HG03460 (cell line): ENCODE data around the gene SLC24A3.

ENCODE experiments used
- ATAC-seq: cut with Tn5 transposase; IDR thresholded peaks from one replicate; pipeline ENCODE4 v1.9.1; 2021; ENCODE audit not compliant: unreplicated experiment

The SLC24A3 gene

DNA sequence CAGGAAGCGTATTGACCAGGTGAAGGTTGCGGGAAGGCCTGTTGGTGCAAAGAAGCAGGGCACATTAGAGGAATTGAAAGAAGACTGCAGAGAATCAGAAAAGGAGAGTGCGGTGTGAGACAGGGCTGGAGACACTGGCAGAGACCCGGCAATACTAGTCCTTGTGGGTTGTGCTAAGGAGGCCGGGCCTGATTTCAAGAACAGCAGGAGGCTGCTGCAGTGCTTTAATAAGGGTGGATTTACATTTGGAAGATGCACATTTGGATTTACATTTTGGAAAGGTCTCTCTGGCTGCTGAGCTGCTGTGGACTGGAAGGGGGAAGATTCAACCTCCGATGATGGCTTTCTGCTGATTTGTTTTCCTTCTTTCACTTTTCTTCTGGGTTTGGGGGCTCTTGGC lies 167.8 kb downstream of the SLC24A3 start:
- no peak for ATAC-seq

DNA sequence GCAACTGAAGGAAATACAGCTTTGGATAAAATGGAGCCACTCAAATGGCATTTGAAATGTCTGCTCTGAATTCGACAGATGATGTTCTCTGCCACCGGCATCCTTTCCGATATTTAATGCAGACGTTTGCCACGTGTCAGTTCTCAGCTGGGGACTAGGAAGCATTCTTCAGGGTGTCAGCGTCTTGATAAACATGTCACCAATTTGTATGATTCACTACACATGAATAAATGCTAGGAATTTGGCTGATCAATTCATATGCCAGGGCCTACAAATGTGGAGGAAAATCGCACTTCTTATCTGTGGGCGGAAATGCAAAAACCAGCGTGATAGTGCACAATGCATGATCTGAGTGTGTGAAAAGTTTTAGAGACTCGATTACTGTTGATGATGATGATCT lies 169.5 kb downstream of the SLC24A3 start:
- no peak for ATAC-seq

- no peak for ATAC-seq
Observed at GRCh38 chr20:19382386-19383340, 170.2 kb downstream of the SLC24A3 start.

DNA sequence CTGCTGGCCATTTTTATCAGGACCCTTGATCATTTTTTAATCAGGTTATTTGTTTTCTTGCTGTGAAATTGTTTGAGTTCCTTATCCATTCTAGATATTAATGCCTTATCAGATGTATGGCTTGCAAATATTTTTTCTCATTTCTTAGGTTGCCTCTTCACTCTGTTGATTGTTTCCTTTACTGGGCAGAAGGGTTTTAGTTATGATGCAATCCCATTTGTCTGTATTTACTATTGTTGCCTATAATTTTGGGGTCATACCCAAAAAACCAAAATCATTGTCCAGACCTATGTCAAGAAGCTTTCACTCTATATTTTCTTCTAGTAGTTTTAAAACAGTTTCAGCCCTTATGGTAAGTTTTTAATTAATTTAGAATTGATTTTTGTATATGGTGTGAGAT lies 172.5 kb downstream of the SLC24A3 start:
- no peak for ATAC-seq

- no peak for ATAC-seq
Observed at GRCh38 chr20:19387251-19387650, 174.8 kb downstream of the SLC24A3 start.

- ATAC-seq, result no peak
Observed at GRCh38 chr20:19392344-19393130, 180.1 kb downstream of the SLC24A3 start.

DNA sequence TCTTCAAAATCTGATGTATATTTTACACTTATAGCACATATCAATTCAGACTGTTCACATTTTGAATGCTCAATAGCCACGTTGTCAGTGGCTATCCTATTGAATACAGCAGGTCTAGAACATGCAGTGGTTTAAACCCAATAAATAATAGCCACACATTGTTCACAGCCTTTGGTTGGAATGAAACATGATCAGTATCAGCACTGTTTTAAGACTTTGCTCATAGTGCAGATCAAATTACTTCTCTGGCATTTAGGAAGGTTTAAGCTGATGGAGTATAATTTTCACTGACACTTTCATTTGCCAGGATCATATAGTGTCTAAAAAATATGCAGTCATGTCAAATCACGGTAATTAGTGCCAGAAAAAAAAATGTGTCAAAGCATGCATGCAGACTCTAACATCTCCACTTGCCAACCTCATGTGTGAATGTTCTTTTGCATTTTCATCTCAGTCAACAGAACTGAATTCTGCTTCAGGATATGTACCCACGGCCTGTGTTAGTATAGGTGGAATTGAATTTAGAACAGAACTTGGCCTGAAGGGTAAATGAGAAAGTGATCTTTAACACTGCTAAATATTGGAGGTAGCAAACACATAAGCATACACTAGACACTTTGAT lies 184.1 kb downstream of the SLC24A3 start:
- no peak for ATAC-seq

DNA sequence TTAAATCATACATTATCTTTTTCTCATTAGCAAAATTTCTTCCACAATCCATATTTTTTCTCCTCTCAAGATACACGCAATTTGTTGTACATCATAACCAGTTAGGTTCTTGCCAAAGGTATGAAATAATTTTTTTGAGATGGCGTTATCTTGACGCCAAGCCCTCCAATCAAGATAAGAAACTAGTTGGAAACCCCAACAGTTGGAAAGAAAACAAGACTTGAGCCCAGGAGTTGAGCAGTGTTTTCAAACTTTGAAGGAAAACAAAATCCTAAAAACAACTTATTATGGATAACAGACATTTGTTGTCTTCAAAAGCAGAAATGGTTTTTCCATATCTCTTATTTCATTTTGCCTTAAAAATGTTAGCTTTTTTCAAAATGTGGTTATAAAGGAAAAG lies 184.8 kb downstream of the SLC24A3 start:
- no peak for ATAC-seq

- no peak for ATAC-seq
Observed at GRCh38 chr20:19397666-19398065, 185.2 kb downstream of the SLC24A3 start.

DNA sequence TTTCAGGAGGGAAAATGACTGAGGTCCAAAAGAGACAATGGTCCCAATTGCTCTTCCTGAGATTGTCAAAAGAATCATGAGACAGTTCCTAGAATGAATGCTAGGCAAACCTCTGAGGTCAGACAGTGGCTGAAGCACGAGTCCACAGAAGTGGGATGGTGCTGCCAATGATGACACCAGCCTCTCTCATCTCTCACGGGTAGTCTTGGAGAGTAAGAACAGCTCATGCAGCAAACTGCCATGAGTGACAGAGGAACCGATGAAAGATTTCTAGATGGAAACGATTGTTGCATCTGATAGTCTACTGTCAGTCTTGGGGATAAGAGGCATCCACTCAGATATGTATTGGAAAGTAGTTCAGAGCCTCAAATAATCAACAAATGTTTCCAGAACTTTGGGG lies 188.7 kb downstream of the SLC24A3 start:
- ATAC-seq, result no peak

GRCh38 chr20:19403549-19403948 lies 191.1 kb downstream of the SLC24A3 start:
- no peak for ATAC-seq

GRCh38 chr20:19404826-19405225 lies 192.4 kb downstream of the SLC24A3 start:
- ATAC-seq, result no peak

- ATAC-seq, result no peak
Observed at GRCh38 chr20:19405958-19406357, 193.5 kb downstream of the SLC24A3 start.

GRCh38 chr20:19406381-19406780 lies 193.9 kb downstream of the SLC24A3 start:
- no peak for ATAC-seq

DNA sequence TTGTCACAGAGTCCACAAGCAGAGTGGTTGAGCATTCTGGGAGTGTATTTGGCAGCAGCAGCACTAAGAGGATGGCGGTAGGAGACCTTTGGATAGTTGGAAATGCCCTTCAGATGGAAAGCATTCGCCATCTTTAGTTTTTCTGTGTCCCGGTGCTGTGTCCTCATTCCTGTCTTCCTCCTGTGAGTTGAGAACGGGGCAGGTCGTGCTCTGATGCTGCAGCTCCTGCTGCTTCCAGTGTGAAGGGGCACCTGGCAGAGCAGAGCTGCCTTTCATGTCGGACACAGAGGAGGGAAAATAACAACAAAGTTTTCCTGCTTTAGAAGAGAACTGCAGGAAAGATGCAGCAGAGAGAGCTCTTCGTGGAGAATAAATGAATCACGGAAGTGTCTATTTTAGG lies 194.8 kb downstream of the SLC24A3 start:
- ATAC-seq, result no peak

- no peak for ATAC-seq
Observed at GRCh38 chr20:19407736-19408135, 195.3 kb downstream of the SLC24A3 start.

GRCh38 chr20:19408971-19409370 lies 196.5 kb downstream of the SLC24A3 start:
- ATAC-seq, result no peak

DNA sequence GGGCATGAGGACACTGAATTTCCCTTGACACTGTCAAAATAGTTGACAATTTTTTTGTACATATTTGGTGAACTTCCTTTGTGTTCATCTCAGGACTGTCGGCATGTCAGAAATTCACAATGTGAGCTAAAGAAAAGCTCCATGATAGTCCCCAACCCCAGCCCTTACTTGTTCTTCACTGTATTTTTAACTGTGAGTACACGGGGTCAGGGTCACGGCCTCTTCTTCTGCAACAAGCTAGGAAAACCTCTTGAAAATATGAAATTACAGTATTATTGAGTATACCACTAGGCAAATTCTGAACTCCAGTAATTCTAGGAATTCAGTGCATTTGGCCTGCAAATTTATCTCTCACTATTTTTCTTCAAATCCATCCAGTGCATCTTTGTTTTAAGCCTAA lies 199.4 kb downstream of the SLC24A3 start:
- ATAC-seq, result no peak

- no peak for ATAC-seq
Observed at GRCh38 chr20:19412254-19412653, 199.8 kb downstream of the SLC24A3 start.

- no peak for ATAC-seq
Observed at GRCh38 chr20:19414600-19414999, 202.2 kb downstream of the SLC24A3 start.

DNA sequence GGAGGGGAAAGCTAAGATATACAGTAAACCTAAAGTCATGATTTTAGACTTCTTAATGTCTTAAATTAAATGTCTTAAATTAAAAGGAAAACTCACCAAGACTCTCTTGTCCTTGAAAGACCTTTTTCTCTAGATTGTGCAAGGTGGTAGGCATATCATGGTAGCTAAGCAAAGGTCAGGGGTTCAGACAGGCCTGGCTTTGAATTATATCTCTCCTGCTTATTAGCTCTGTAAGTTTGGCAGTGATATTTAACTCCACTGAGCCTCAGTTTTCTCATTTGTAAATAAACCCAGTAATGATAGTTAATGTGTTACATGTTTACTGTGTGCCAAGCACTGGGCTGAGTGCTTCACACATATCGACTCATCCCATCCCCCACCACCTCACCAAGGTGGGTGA lies 203.3 kb downstream of the SLC24A3 start:
- ATAC-seq, result no peak

- ATAC-seq, result no peak
Observed at GRCh38 chr20:19416627-19417026, 204.2 kb downstream of the SLC24A3 start.
